Ectodermal cell (in vitro differentiated cells): ENCODE measurements around the gene TMEM169. TPM values are rescaled to one million over a fixed set of nuclear protein-coding genes. Genes with fewer than 3 reads are reported as not detected.

Experiments
- H3K27ac ChIP-seq: 2 replicates; pipeline ENCODE4 v1.7.0; 2013; ENCODE audit warnings: mild to moderate bottlenecking, low read depth, low read length; ENCODE audit not compliant: insufficient read depth, poor library complexity, severe bottlenecking
- H3K27me3 ChIP-seq: 2 replicates; pipeline ENCODE4 v1.7.0; 2013; ENCODE audit warnings: mild to moderate bottlenecking, low read length; ENCODE audit not compliant: insufficient read depth, control insufficient read depth, poor library complexity, severe bottlenecking
- H3K36me3 ChIP-seq: one replicate; pipeline ENCODE4 v1.7.0; 2013; ENCODE audit warnings: low read length; ENCODE audit not compliant: control insufficient read depth, insufficient read depth
- H3K4me1 ChIP-seq: one replicate; pipeline ENCODE4 v1.7.0; 2013; ENCODE audit warnings: low read length; ENCODE audit not compliant: control insufficient read depth, insufficient read depth
- H3K4me3 ChIP-seq: 2 replicates; pipeline ENCODE4 v1.7.0; 2013; ENCODE audit warnings: low read depth, low read length, control low read depth; ENCODE audit not compliant: insufficient read depth
- H3K9me3 ChIP-seq: 2 replicates; pipeline ENCODE4 v1.7.0; 2013; ENCODE audit warnings: mild to moderate bottlenecking, low read length, moderate library complexity; ENCODE audit not compliant: control insufficient read depth
- WGBS, 2 experiments: methylation state at CpG; one replicate each; pipeline ENCODE4 v1.1.7; 2013; ENCODE audit warnings: missing lambda C conversion rate in 2 of 2; 5-methylcytosine and 5-hydroxymethylcytosine counted together
- polyA plus RNA-seq, 4 experiments: library from polyadenylated mRNA; stranded (reverse); fragments of 50-300 nt; gene quantifications; one replicate each; pipeline ENCODE4 v1.2.3, GENCODE V29; 2013

Gene TMEM169, protein sequence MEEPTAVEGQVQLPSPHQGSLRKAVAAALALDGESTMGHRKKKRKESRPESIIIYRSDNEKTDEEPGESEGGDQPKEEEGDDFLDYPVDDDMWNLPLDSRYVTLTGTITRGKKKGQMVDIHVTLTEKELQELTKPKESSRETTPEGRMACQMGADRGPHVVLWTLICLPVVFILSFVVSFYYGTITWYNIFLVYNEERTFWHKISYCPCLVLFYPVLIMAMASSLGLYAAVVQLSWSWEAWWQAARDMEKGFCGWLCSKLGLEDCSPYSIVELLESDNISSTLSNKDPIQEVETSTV
- polyA plus RNA-seq (2013, experiment 1 of 4) = 25.3 TPM
- 28.3 TPM for polyA plus RNA-seq (2013, experiment 2 of 4)
- polyA plus RNA-seq (2013, experiment 3 of 4) = 21.9 TPM
- 20.3 TPM for polyA plus RNA-seq (2013, experiment 4 of 4)

GRCh38 chr2:216081487-216082116 lies at the start of gene TMEM169, which contains the start of gene PECR:
Gene TMEM169 (plus strand): TSS chr2:216081919. CDS start chr2:216095964, 14,045 bp downstream.
Gene PECR (minus strand): TSS chr2:216081809. CDS start chr2:216081741, 68 bp downstream.
- WGBS, 2 experiments = 1% methylated on average over 44 of the region's 44 CpGs

DNA sequence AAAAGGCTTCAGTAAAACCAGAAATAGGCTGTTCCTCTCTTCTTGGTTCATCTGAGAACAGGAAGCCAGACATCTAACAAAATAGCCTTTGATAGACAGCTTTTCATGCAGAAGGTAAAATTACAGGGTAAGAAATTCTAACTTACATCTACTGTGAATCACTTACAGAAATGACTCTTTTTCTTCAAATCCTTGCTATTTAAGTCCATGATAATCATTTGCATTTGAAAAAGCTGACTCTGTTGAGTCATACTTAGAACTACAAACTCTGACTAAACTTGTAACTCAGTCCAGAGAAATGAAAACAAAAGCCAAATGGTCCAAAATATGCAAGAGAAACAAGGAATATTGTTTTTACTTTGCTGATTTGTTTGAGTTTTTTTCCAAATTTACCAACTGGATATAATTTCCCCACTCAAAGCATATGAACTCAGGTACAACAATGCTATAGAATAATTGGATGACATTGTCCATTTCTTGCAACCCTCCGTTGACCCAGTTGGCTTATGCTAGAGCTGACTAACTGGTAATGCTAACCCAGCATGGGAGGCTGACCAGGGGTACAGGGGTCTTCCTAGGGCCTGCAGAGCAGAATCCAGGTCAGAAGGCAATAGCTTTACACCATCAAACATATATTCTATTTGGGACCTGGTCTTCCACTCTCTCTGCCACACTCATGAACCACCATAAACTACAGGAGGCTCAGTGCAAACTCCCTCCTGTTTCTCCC lies 49.6 kb upstream of the TMEM169 start:
- H3K9me3 ChIP-seq = no peaks in the 10 kb centered on the region
- no peak overlapping the region for H3K27ac ChIP-seq
- H3K4me3 ChIP-seq = no peak overlapping the region
- H3K36me3 ChIP-seq = no peaks in the 10 kb centered on the region
- H3K4me1 ChIP-seq = no peaks in the 10 kb centered on the region
- WGBS, 2 experiments = 95 to 100% methylated on average over 1 of the region's 1 CpG
- no peaks in the 10 kb centered on the region for H3K27me3 ChIP-seq

More at GRCh38 chr2:216081487-216082116, at the start of gene TMEM169, which contains the start of gene PECR:
- Histone ChIP-seq H3K36me3 (no peaks in the 10 kb centered on the region), H3K27ac (peak within 1 kb of the TSS; percentile 91), H3K4me3 (peak within 1 kb of the TSS; percentile 60), H3K27me3 (no peaks in the 10 kb centered on the region), H3K9me3 (no peaks in the 10 kb centered on the region), H3K4me1 (peaks cover 32% of the 10 kb centered on the region)

DNA sequence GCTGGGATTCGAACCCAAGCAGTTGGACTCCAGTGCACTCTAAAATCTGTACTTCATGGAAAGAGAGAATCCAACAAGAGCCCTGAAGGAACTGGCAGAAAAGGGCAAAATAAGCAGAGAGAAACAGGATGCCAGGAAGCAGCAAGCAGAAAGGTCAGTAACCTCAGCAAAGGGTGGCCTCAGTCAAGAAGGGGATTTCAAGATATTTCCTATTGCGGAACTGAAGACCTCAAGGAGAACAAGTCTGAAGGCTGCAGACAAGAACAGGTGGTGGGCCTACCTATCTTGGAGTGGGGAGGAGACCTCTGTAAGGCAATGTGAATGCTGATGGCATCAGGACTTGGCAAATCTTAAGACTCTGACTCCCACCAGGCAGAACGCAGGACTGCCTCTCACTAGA lies 48.3 kb upstream of the TMEM169 start:
- Histone ChIP-seq H3K4me1 (no peaks in the 10 kb centered on the region), H3K9me3 (no peaks in the 10 kb centered on the region), H3K27ac (no peak overlapping the region), H3K4me3 (no peak overlapping the region), H3K27me3 (no peaks in the 10 kb centered on the region), H3K36me3 (no peaks in the 10 kb centered on the region)
- 98% methylated on average over 3 of the region's 3 CpGs for WGBS, 2 experiments

DNA sequence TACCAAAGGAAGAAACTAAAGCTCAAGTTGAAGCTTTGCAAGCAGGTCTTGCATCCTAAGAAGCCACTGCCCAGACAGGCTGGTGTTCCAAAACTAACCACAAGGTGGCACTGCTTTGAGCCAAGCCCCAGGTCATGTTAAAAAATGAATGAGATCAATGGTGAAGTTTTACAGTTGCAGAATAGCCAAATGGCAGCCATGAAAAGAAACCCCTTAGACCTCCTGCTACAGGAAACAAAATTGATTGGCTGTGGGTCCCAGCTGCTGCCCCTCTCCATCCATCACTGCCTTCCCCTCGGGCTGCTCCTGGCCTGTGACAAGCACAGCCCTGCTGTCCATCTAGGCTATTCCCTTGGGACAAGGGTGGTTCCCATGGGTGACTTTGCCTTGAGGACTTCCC lies 47.7 kb upstream of the TMEM169 start:
- H3K4me3 ChIP-seq = no peak overlapping the region
- H3K9me3 ChIP-seq = no peaks in the 10 kb centered on the region
- WGBS, 2 experiments = 76 to 81% methylated on average over 1 of the region's 1 CpG
- no peaks in the 10 kb centered on the region for H3K36me3 ChIP-seq
- no peaks in the 10 kb centered on the region for H3K27me3 ChIP-seq
- H3K4me1 ChIP-seq = no peaks in the 10 kb centered on the region
- no peak overlapping the region for H3K27ac ChIP-seq

DNA sequence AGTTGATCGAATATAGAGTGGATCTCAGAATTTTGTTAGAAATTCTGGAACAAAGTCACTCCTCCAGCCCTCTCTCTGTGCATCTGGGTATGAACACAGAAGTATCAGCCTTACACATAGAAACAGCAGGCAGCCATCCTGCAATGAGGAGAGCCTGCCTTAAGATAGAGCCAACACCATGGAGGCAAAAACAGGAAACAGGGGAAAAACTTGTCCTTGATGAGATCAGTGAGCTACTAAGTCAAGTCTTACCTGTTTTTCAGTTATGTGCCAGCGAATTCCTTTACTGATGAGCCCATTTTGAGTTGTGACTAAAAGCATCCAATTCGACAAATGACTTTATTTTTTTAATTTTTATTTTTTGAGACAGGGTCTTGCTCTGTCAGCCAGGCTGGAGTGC lies 41.8 kb upstream of the TMEM169 start:
- H3K36me3 ChIP-seq = no peaks in the 10 kb centered on the region
- H3K4me3 ChIP-seq = no peak overlapping the region
- H3K27me3 ChIP-seq = no peaks in the 10 kb centered on the region
- H3K4me1 ChIP-seq = no peaks in the 10 kb centered on the region
- no peaks in the 10 kb centered on the region for H3K9me3 ChIP-seq
- WGBS, 2 experiments = 94 to 95% methylated on average over 3 of the region's 3 CpGs
- H3K27ac ChIP-seq = no peak overlapping the region

DNA sequence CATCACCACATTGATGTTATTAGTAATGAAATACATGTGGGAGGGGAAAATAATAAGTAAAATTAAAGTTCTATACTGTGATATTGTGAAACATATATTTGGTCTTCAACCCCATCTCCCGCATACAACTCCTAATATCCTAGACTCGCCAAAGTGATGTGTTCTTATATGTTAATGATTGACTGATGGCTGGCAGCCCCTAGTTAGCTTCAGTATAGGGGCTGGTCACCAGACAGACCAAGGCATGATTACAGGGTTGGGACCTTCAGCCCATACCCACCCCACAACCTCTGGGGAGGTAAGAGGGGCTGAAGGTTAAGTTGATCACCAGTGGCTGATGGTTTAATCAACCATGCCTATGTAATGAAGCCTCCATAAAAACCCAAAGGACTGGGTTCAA lies 40.3 kb upstream of the TMEM169 start:
- H3K9me3 ChIP-seq = no peaks in the 10 kb centered on the region
- 100% methylated on average over 1 of the region's 2 CpGs; no CpG with 5 or more reads in 1 of the 2 experiments for WGBS, 2 experiments
- H3K4me1 ChIP-seq = no peaks in the 10 kb centered on the region
- no peaks in the 10 kb centered on the region for H3K27me3 ChIP-seq
- no peaks in the 10 kb centered on the region for H3K36me3 ChIP-seq
- H3K27ac ChIP-seq = no peak overlapping the region
- no peak overlapping the region for H3K4me3 ChIP-seq

DNA sequence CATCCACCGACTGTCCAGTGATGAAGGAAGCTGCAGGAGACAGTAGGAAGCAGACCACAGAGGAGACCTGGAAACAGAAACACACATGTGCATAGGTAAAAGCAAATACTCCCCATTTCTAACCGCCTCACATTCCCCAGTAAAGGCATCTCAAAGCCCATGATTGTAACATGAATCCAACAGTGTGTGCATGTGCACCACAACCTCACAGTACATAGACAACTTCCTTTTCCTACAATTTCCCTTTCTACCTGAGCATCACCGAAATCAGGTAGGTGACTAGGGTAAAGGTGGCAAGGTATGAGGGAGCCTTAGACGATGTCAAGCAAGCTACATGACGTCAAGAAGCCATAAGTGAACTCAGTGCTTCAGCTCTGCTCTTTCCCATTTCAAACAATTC lies 37.8 kb upstream of the TMEM169 start:
- H3K9me3 ChIP-seq = no peaks in the 10 kb centered on the region
- H3K27me3 ChIP-seq = no peaks in the 10 kb centered on the region
- no peak overlapping the region for H3K27ac ChIP-seq
- no peak overlapping the region for H3K4me3 ChIP-seq
- H3K36me3 ChIP-seq = no peaks in the 10 kb centered on the region
- WGBS, 2 experiments = 84% methylated on average over 5 of the region's 5 CpGs
- H3K4me1 ChIP-seq = no peaks in the 10 kb centered on the region

DNA sequence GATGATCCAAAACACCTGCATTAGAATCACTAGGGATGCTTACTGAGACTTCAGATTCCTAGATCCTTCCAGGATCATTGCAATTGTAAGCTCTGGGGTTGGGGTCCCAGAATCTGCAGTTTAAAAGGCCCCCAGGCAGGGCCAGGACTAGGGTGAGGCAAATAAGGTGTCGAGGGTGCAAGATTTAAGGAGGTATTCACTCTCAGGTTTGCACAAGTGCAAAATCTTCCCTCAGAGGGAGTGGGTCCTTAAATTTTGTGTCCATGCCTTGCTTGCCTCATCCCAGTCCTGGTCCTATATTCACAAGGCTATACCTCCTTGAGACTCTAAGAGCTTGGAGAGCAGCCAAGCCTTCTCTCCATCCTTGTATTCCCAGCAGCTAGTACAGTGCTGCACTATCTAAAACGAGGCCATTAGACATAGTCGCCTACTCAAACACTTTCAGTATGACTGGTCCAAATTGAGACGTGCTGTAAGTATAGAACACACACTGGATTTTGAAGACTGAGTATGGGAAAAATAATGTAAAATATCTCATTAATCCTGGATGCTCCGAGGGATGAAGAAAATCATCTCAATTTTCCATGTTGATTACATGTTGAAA lies 36.7 kb upstream of the TMEM169 start:
- H3K4me3 ChIP-seq = no peak overlapping the region
- no peak overlapping the region for H3K27ac ChIP-seq
- no peaks in the 10 kb centered on the region for H3K27me3 ChIP-seq
- H3K36me3 ChIP-seq = no peaks in the 10 kb centered on the region
- H3K9me3 ChIP-seq = no peaks in the 10 kb centered on the region
- 92 to 97% methylated on average over 5 of the region's 5 CpGs for WGBS, 2 experiments
- no peaks in the 10 kb centered on the region for H3K4me1 ChIP-seq

- Histone ChIP-seq H3K27ac (no peak overlapping the region), H3K4me1 (no peaks in the 10 kb centered on the region), H3K4me3 (no peak overlapping the region), H3K36me3 (no peaks in the 10 kb centered on the region), H3K9me3 (no peaks in the 10 kb centered on the region), H3K27me3 (no peaks in the 10 kb centered on the region)
- 90 to 100% methylated on average over 1 of the region's 2 CpGs for WGBS, 2 experiments
Measured at GRCh38 chr2:216047397-216047796, 34.3 kb upstream of the TMEM169 start.
